ENCODE measurements around the gene RABGAP1L.
"Not testable (repeated sequence)": the region's sequence is repeated elsewhere in the genome, so short reads cannot be mapped to it uniquely, and the experiment has no call there.

The RABGAP1L gene

GRCh38 chr1:174286042-174286441 is 126.7 kb downstream of the RABGAP1L start:
- DNase-seq (ENCODE audit: low read depth in 2 of 2, low spot score in 1 of 2), result no peak

GRCh38 chr1:174289644-174290310 is 130.5 kb downstream of the RABGAP1L start:
- DNase-seq (ENCODE audit: low read depth in 2 of 2, low spot score in 1 of 2), result no peak

- no peak for DNase-seq (ENCODE audit: low read depth in 2 of 2, low spot score in 1 of 2)
Measured at GRCh38 chr1:174291059-174291458, 131.7 kb downstream of the RABGAP1L start.

GRCh38 chr1:174296309-174296708 is 137.0 kb downstream of the RABGAP1L start:
- no peak for DNase-seq (ENCODE audit: low read depth in 2 of 2, low spot score in 1 of 2)

GRCh38 chr1:174297351-174297750 is 138.0 kb downstream of the RABGAP1L start:
- no peak for DNase-seq (ENCODE audit: low read depth in 2 of 2, low spot score in 1 of 2)

- DNase-seq (ENCODE audit: low read depth in 2 of 2, low spot score in 1 of 2), result no peak
Measured at GRCh38 chr1:174301295-174302077, 142.2 kb downstream of the RABGAP1L start.

- DNase-seq (ENCODE audit: low read depth in 2 of 2, low spot score in 1 of 2), result no peak
Measured at GRCh38 chr1:174308604-174309003, 149.3 kb downstream of the RABGAP1L start.

GRCh38 chr1:174309490-174309889 is 150.2 kb downstream of the RABGAP1L start:
- DNase-seq (ENCODE audit: low read depth in 2 of 2, low spot score in 1 of 2), result no peak

GRCh38 chr1:174314433-174314832 is 155.1 kb downstream of the RABGAP1L start:
- DNase-seq (ENCODE audit: low read depth in 2 of 2, low spot score in 1 of 2), result no peak

GRCh38 chr1:174315239-174315638 is 155.9 kb downstream of the RABGAP1L start:
- DNase-seq (ENCODE audit: low read depth in 2 of 2, low spot score in 1 of 2), result no peak

GRCh38 chr1:174320897-174321296 is 161.6 kb downstream of the RABGAP1L start:
- DNase-seq (ENCODE audit: low read depth in 2 of 2, low spot score in 1 of 2), result not testable (repeated sequence)

- DNase-seq (ENCODE audit: low read depth in 2 of 2, low spot score in 1 of 2), result no peak
Measured at GRCh38 chr1:174322202-174322862, 163.0 kb downstream of the RABGAP1L start.

- DNase-seq (ENCODE audit: low read depth in 2 of 2, low spot score in 1 of 2), result no peak
Measured at GRCh38 chr1:174324493-174324892, 165.2 kb downstream of the RABGAP1L start.

- DNase-seq (ENCODE audit: low read depth in 2 of 2, low spot score in 1 of 2), result no peak
Measured at GRCh38 chr1:174324939-174325338, 165.6 kb downstream of the RABGAP1L start.

GRCh38 chr1:174326278-174326677 is 167.0 kb downstream of the RABGAP1L start:
- DNase-seq (ENCODE audit: low read depth in 2 of 2, low spot score in 1 of 2), result no peak

GRCh38 chr1:174333437-174333836 is 174.1 kb downstream of the RABGAP1L start:
- no peak for DNase-seq (ENCODE audit: low read depth in 2 of 2, low spot score in 1 of 2)

GRCh38 chr1:174337000-174337681 is 177.8 kb downstream of the RABGAP1L start:
- DNase-seq (ENCODE audit: low read depth in 2 of 2, low spot score in 1 of 2), result no peak

GRCh38 chr1:174340404-174340803 is 181.1 kb downstream of the RABGAP1L start:
- not testable (repeated sequence) for DNase-seq (ENCODE audit: low read depth in 2 of 2, low spot score in 1 of 2)

- no peak for DNase-seq (ENCODE audit: low read depth in 2 of 2, low spot score in 1 of 2)
Measured at GRCh38 chr1:174344162-174344561, 184.8 kb downstream of the RABGAP1L start.

- no peak for DNase-seq (ENCODE audit: low read depth in 2 of 2, low spot score in 1 of 2)
Measured at GRCh38 chr1:174352117-174352516, 192.8 kb downstream of the RABGAP1L start.

- no peak for DNase-seq (ENCODE audit: low read depth in 2 of 2, low spot score in 1 of 2)
Measured at GRCh38 chr1:174352883-174353608, 193.7 kb downstream of the RABGAP1L start.

Measured in stimulated activated CD8-positive, alpha-beta memory T cell treated with anti-CD3 and anti-CD28 coated beads, Interleukin-4, amount 100 ng/mL, for 1 hour (primary cell).